Activated naive CD4-positive, alpha-beta T cell treated with anti-CD3 and anti-CD28 coated beads, Interleukin-2, amount 10 ng/mL, durations not matched to agents 7 days and 5 days (primary cell): ENCODE data around the gene USP21.

Experiments
- CTCF ChIA-PET: fragments of 350-600 bp; sonication (Branson Sonifier 250); formaldehyde crosslinking; loops from one replicate; lab custom pipeline; 2021; ENCODE audit warnings: antibody characterized with exemption; lab: Charles Lee
- DNase-seq: peaks from one replicate; pipeline ENCODE4 v3.0.0-alpha.2; 2020
- H3K27ac Mint-ChIP-seq: one replicate; pipeline ENCODE4 v1.8.0; 2021; ENCODE audit warnings: mild to moderate bottlenecking, moderate library complexity, mixed read lengths
- H3K27me3 Mint-ChIP-seq: one replicate; pipeline ENCODE4 v1.8.0; 2021; ENCODE audit warnings: mild to moderate bottlenecking, mixed read lengths
- H3K36me3 Mint-ChIP-seq: one replicate; pipeline ENCODE4 v1.8.0; 2021; ENCODE audit warnings: mixed read lengths
- H3K4me1 Mint-ChIP-seq: one replicate; pipeline ENCODE4 v1.8.0; 2021; ENCODE audit warnings: mixed read lengths
- H3K4me3 Mint-ChIP-seq: one replicate; pipeline ENCODE4 v1.8.0; 2021; ENCODE audit warnings: mild to moderate bottlenecking, moderate library complexity, mixed read lengths
- H3K9me3 Mint-ChIP-seq: one replicate; pipeline ENCODE4 v1.8.0; 2021; ENCODE audit warnings: mixed read lengths

USP21 gene

DNA sequence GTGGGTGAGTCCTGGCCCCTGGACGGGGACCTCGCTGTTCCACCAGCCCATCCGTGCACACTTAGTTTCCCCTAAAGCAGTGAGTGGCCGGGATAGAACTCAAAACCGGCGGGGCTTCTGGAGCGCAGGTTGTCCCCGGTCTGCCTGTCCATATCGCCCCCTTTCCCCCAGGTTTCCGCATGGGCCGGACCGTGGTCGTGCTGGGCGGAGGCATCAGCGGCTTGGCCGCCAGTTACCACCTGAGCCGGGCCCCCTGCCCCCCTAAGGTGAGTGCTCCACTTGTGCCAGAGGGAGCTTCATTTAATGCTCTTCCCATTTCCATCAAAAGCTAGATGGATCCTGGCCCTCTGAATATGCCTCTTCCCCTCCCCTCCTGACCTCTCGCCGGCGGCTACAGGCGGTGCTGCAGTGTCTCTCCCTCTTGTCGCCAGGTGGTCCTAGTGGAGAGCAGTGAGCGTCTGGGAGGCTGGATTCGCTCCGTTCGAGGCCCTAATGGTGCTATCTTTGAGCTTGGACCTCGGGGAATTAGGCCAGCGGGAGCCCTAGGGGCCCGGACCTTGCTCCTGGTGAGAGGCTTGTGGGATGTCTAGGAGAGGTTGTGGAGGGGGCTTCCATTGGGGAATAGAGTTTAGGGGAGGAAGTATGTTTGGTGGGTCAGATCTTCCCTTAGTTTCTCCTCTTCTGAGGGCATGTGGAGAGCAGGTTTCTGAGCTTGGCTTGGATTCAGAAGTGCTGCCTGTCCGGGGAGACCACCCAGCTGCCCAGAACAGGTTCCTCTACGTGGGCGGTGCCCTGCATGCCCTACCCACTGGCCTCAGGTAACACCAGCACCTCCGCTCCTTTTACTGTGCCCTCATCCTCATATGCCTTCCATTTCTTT, 7.6 kb downstream of the USP21 start:
- CTCF ChIA-PET = interaction anchor here (0.7 to 4.2 kb wide), 16 partner anchors 8 to 216 kb away, joined by 3 to 28 read pairs (median 6); partner anchors contain the start of gene TOMM40L
- Mint-ChIP-seq H3K36me3 (peaks cover 36% of the 10 kb centered on the region), H3K27me3 (no peaks in the 10 kb centered on the region), H3K4me3 (peak overlapping the region; percentile 74), H3K4me1 (peaks cover 41% of the 10 kb centered on the region), H3K27ac (peak overlapping the region; percentile 97), H3K9me3 (no peaks in the 10 kb centered on the region)
- peak; percentile 41 for DNase-seq

DNA sequence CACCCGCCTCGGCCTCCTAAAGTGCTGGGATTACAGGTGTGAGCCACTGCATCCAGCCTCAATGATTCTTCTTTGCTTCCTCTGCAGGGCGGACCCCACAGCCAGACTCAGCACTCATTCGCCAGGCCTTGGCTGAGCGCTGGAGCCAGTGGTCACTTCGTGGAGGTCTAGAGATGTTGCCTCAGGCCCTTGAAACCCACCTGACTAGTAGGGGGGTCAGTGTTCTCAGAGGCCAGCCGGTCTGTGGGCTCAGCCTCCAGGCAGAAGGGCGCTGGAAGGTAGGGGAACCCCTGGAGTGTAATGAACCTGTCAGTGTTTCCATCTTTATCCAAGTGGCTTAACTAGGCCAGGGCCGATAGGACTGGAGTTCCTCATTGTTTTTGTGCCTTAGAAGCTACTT, 9.6 kb downstream of the USP21 start:
- Mint-ChIP-seq H3K27me3 (no peaks in the 10 kb centered on the region), H3K9me3 (no peaks in the 10 kb centered on the region), H3K36me3 (peaks cover 39% of the 10 kb centered on the region), H3K4me1 (peaks cover 37% of the 10 kb centered on the region), H3K4me3 (peak overlapping the region; percentile 41), H3K27ac (no peak overlapping the region)
- no peak for DNase-seq
- CTCF ChIA-PET = interaction anchor here (0.7 to 1.0 kb wide), 3 partner anchors 57 to 216 kb away, joined by 3 read pairs; partner anchors contain the start of gene TOMM40L

DNA sequence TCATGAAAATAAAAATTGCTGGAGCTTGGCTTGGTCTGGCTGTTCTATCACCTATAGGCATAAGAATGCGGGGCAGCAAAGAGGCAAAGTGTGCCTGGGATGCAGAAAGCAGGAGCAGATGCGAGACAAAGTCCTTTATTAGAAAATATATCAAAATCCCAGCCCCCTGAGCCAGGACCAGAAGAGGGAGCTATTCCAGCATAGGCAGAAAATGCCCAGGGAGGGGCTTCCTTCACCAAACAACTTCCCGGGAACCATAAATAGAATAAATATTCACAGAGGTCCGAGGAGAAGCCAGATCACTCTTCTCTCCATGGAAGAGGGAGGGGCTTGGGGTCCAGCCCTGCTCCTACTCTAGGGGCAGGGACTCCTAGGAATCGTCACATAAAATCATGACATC, 11.9 kb downstream of the USP21 start:
- no peak overlapping the region for H3K4me3 Mint-ChIP-seq
- H3K9me3 Mint-ChIP-seq = no peaks in the 10 kb centered on the region
- peaks cover 41% of the 10 kb centered on the region for H3K4me1 Mint-ChIP-seq
- no peaks in the 10 kb centered on the region for H3K27me3 Mint-ChIP-seq
- CTCF ChIA-PET = interaction anchor here (1.2 to 1.7 kb wide), 3 partner anchors 11 to 210 kb away, joined by 3 to 6 read pairs (median 4); no protein-coding TSS in a partner anchor
- H3K36me3 Mint-ChIP-seq = peaks cover 56% of the 10 kb centered on the region
- no peak overlapping the region for H3K27ac Mint-ChIP-seq
- no peak for DNase-seq

DNA sequence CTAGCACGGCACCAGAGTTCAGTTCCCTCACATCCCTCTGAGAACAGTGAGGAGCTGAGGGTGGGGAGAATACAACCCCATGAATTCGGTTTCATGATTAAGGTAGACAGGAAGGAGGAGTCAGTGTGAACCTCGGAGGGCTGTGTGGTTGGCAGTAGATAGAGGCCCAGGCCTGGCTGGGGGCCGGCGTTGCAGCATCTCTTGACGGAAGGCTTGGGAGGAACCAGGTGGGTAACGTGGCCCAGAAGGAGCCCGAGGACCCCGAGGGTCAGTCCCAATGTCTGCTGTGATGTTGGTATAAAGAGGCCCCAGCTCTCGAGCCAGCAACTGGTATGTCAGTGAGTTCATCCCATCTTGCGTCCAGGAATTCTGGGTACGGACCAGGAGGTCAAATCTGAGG, 12.4 kb downstream of the USP21 start:
- Mint-ChIP-seq H3K27ac (no peak overlapping the region), H3K27me3 (no peaks in the 10 kb centered on the region), H3K4me1 (peaks cover 46% of the 10 kb centered on the region), H3K4me3 (no peak overlapping the region), H3K9me3 (no peaks in the 10 kb centered on the region), H3K36me3 (peaks cover 61% of the 10 kb centered on the region)
- DNase-seq = no peak
- CTCF ChIA-PET = interaction anchor here (1.3 to 1.7 kb wide), 2 partner anchors 10 to 210 kb away, joined by 4 to 6 read pairs; no protein-coding TSS in a partner anchor

DNA sequence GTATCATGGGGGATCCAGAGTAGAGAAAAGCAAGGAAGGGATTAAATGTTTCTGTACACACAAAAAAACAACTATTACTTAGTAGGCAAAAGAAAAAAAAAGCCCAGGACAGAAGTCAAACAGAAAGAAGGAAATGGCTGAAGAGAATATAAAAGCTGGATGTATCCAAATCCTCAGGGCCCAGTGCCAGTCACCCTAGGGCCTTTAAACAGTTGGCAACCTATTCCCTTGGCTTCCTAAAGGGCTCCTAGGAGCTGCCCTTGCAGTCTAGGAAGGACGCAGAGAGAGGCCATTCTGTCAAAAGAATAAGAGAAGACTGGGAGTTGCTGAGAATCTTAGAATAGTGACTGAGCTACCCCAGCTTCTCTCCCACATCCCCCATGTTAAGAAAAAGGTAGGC, 13.0 kb downstream of the USP21 start:
- Mint-ChIP-seq H3K4me3 (no peak overlapping the region), H3K36me3 (peaks cover 59% of the 10 kb centered on the region), H3K27ac (peak overlapping the region; percentile 9), H3K4me1 (peaks cover 47% of the 10 kb centered on the region), H3K27me3 (no peaks in the 10 kb centered on the region), H3K9me3 (no peaks in the 10 kb centered on the region)
- CTCF ChIA-PET = no interaction called here
- DNase-seq = no peak

DNA sequence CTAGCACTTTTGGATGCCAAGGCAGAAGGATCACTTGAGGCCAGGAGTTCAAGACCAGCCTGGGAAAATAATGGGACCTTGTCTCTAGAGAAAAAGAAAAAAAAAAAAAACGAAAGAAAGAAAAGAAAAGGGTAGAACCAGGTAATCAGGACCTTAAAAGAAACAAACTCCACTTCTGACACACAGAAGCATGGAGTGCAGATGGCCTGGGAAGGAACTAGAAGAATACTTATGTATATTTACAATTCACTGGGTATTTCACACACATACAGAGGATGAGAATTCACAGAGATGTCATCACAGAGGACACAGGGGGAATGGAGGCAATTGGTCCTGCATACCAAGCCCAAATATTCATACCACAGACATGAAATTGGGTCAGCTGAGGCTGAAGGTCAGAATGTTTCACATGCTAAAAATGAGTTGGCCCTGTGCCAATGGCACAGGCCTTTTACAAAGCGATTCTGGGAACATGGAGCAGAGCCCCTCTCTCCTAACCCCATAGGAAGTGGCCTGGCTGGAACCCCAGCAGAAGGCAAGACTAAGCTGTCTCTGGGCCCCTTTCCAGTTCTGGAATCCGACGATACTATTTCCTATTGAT, 13.6 kb downstream of the USP21 start:
- CTCF ChIA-PET = interaction anchor here (0.8 kb wide), 1 partner anchor 9 kb away, joined by 3 read pairs; no protein-coding TSS in a partner anchor

DNA sequence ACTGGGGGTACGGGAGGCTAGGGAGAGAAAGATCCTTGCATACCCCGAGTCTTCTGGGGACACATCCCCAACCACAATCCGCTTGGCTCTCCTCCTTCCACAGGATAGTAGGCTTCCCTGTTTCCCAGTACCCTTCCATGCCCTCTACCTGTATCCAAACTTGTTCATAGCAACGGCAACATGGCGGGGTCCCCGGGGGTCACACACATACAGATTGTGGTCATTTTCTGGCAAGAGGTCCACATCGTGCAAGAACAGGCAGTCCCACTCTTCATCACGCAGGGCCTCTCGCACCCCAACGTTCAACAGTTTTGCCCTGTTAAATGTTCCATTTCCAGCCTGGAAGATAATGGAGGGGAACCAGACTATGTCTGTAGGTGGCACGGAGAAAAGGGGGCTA, 14.4 kb downstream of the USP21 start:
- H3K36me3 Mint-ChIP-seq = peaks cover 57% of the 10 kb centered on the region
- CTCF ChIA-PET = interaction anchor here (0.8 kb wide), 1 partner anchor 8 kb away, joined by 3 read pairs; no protein-coding TSS in a partner anchor
- peaks cover 46% of the 10 kb centered on the region for H3K4me1 Mint-ChIP-seq
- no peaks in the 10 kb centered on the region for H3K9me3 Mint-ChIP-seq
- no peak for DNase-seq
- H3K27me3 Mint-ChIP-seq = no peaks in the 10 kb centered on the region
- H3K4me3 Mint-ChIP-seq = no peak overlapping the region
- no peak overlapping the region for H3K27ac Mint-ChIP-seq

More for the DNA sequence above, 13.6 kb downstream of the USP21 start:
- no peak for DNase-seq
- Mint-ChIP-seq H3K27me3 (no peaks in the 10 kb centered on the region), H3K4me3 (no peak overlapping the region), H3K27ac (peak overlapping the region; percentile 9), H3K9me3 (no peaks in the 10 kb centered on the region), H3K4me1 (peaks cover 48% of the 10 kb centered on the region), H3K36me3 (peaks cover 59% of the 10 kb centered on the region)

DNA sequence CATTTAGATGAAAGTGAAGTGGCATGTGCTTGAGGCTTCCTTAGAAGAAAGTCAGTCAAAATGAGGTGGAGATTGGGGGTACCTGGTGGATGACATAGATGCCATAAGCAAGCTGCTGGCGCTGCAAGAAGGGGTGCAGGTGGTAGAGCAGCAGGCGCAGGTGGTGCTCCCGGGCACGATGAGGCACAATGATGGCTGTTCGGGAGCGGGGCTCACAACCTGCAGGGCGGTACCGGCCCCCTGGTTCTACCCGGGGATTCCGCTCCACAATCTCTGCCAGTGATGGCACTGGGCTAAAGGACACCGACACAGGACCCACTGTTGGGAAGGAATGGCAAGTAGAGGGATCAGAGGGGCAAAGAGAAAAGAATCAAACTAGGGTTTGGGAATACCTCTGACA, 15.6 kb downstream of the USP21 start:
- no peak for DNase-seq
- CTCF ChIA-PET = interaction anchor here (1.1 to 3.0 kb wide), 2 partner anchors 11 to 50 kb away, joined by 3 to 12 read pairs; partner anchors contain the start of gene TOMM40L
- Mint-ChIP-seq H3K36me3 (peaks cover 51% of the 10 kb centered on the region), H3K4me3 (no peak overlapping the region), H3K27me3 (no peaks in the 10 kb centered on the region), H3K4me1 (peaks cover 50% of the 10 kb centered on the region), H3K27ac (peak overlapping the region; percentile 50), H3K9me3 (no peaks in the 10 kb centered on the region)

DNA sequence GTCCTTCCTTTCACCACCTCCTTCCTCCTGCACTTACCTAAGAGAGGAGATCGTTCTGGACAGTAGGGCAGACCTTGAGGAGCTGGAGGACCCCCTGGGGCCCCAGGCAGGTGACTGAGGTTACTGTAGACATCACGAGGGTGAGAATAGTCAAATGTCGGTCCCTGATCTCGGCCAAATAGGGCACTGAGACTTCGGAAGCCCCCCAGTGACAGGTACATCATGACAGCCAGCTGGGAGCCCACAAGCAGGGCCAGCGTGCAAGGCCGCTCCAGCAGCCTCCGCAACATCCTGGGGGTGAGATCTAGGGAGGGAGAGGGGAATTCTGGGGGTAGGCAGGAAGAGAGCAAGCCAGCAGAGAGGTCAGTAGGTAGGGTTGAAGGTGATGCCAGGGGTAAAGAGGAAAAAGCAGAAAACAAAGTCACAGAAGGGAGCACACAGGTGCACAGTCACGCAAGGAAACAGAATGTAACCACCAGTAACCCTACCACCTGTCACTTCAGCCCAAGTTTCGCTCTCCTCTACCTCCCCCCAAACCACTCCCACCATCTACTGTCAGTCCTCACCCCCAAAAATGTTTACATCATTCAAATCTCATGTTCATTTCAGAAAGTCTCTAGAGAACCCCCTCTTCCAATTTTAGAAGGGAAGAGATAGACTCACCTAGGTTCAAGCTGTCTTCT, 16.6 kb downstream of the USP21 start:
- Mint-ChIP-seq H3K27me3 (no peaks in the 10 kb centered on the region), H3K36me3 (peaks cover 55% of the 10 kb centered on the region), H3K4me1 (peaks cover 59% of the 10 kb centered on the region), H3K9me3 (no peaks in the 10 kb centered on the region), H3K27ac (peak overlapping the region; percentile 95), H3K4me3 (peak overlapping the region; percentile 94)
- CTCF ChIA-PET = interaction anchor here (0.9 to 3.0 kb wide), 4 partner anchors 8 to 49 kb away, joined by 3 to 12 read pairs (median 3); partner anchors contain the start of gene TOMM40L
- no peak for DNase-seq

DNA sequence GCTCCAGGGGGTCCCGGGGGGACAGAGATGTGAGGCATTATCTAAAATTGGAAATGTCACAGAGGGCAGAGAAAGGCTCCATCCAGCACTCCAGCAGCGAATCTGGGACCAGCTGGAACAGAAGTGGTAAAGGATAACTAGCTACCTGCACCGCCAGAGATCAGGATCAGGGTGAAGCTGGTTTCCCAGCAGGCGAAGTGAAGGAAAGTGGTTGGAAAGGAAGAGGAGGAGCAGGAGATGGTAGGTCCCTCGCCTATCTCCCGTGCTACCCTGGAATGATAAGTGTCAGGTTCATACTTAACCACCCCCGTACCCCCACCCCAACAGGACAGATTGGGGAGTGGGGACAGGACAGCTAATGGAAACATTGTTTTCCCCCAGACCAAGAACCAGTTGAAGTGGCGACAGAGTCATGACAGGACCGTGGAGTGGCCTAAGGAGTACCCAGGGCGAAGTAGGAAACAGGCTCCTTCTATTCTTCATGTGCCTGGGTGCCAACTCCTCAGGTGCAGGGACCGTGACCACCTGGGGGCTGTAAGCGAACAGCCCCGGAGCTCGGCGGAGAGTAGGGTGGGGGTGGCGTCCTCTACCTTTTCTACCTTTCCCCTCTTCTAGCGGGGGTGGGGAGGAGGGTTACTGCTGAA, 17.3 kb downstream of the USP21 start:
- Mint-ChIP-seq H3K27ac (peak overlapping the region; percentile 95), H3K4me3 (peak overlapping the region; percentile 94), H3K27me3 (no peaks in the 10 kb centered on the region), H3K4me1 (peaks cover 64% of the 10 kb centered on the region), H3K36me3 (peaks cover 49% of the 10 kb centered on the region), H3K9me3 (no peaks in the 10 kb centered on the region)
- no peak for DNase-seq
- CTCF ChIA-PET = interaction anchor here (0.9 to 3.0 kb wide), 4 partner anchors 9 to 206 kb away, joined by 3 to 12 read pairs (median 4); partner anchors contain the start of gene TOMM40L

DNA sequence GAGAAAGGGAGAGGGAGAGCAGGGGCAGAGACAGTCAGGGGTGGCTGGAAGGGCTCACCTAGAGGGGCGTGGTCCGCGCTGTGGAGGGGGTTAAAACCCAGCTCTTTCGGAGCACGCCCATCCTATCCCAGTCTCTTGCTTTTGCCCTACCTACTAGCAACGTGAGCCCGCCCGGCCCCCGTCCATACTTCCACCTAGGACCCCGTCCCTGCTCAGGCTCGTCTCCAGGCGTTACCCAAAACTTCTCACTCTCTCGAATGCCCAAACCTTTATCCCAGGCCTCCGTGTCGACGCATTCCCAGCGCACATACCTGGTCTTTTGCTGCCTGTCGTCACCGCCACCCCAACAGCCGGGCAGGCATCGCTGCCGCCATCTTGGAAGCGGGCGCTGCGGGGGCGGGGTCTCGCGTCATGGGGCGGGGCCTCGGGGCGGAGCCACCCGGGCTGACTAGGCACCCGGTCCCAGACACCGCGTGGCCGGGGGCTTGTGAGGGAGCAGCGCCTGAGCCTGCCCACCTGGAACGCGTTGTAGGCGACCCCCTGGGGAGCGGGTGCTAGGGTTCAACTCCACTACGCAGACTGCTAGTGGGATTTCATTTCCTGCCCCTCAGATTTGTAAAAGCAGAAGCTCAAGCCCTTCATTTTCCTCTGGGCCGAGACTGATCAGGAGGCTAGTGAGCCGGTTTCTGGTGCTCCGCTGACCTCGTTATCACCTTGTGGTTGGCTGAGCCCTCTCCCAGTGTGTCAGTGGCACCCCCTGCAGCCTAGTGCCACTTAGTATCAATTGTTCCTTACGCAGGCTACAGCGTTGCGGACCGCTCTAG, 18.0 kb downstream of the USP21 start, which contains the start of gene B4GALT3:
Gene B4GALT3, minus strand, starts transcription at position 396 of the 824 bp plus-strand sequence. CDS start 1,447 bp downstream, outside the sequence.
- Mint-ChIP-seq H3K4me3 (peak within 1 kb of the TSS; percentile 94), H3K9me3 (no peaks in the 10 kb centered on the region), H3K27me3 (no peaks in the 10 kb centered on the region), H3K4me1 (peaks cover 72% of the 10 kb centered on the region), H3K27ac (peak within 1 kb of the TSS; percentile 95), H3K36me3 (peaks cover 48% of the 10 kb centered on the region)
- CTCF ChIA-PET = interaction anchor here (0.6 to 3.0 kb wide), 5 partner anchors 9 to 205 kb away, joined by 3 to 12 read pairs (median 3); partner anchors contain the start of genes PPOX and TOMM40L
- DNase-seq = peak; percentile 96

DNA sequence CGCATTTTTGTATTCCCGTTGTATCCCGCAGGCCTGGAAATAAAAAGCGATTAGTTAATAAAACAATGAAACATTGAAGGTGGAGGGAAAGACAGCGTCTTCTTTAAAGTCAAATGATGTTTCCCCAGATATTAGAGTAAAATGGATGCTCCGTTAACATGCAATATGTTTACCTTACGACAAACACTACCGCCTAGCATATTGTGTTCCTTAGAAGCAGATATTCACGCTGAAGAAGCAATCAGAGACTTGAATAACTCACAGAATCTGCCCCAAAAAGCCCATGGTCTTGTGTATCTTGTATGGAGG, 18.6 kb downstream of the USP21 start:
- CTCF ChIA-PET = interaction anchor here (0.6 to 3.0 kb wide), 3 partner anchors 12 to 47 kb away, joined by 3 to 12 read pairs (median 3); partner anchors contain the start of genes PPOX and TOMM40L
- DNase-seq = no peak
- Mint-ChIP-seq H3K36me3 (peaks cover 45% of the 10 kb centered on the region), H3K27ac (peak overlapping the region; percentile 95), H3K27me3 (no peaks in the 10 kb centered on the region), H3K4me1 (peaks cover 75% of the 10 kb centered on the region), H3K9me3 (no peaks in the 10 kb centered on the region), H3K4me3 (peak overlapping the region; percentile 94)
